ENCODE measurements around the gene MARK2.

Gene MARK2

DNA sequence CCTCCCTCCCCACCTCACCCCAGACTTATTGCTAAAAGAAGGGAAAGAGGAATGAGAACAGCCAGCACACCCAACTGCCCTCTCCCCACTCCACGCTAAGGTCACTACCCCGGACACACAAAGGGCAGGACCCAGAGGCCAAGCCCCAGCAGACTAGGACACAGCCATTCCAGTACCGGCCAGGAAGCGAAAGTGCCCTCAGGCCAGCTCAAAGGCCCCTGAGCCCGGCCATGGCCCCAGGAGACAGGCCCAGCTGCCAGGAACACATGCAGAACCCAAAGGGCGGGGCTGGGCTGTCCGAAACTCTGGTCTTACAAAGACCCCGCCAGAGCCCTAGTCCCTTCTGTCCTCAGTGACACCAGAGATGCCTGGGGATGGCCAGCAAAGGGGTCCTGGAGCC, 72.5 kb downstream of the MARK2 start:
- no peak for DNase-seq

DNA sequence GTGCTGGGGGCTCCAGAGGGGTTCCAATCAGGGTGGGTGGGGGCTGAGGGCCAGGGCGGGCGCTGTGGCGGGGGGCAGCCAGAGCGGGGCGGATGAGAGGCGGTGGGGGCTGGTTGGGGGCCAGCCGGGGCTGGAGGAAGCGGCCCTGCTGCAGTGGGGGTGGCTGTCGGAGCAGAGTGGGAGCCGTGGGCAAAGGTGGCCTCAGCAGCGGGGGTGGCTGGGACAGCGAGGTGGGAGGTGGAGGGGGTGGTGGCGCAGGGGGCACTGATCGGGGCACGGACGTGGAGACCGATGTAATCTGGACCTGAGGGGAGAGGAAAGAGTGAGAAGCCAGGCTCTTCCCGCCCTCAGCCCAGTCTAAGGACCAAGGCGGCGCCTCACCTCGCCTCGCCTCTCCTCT, 73.0 kb downstream of the MARK2 start:
- DNase-seq = no peak

DNA sequence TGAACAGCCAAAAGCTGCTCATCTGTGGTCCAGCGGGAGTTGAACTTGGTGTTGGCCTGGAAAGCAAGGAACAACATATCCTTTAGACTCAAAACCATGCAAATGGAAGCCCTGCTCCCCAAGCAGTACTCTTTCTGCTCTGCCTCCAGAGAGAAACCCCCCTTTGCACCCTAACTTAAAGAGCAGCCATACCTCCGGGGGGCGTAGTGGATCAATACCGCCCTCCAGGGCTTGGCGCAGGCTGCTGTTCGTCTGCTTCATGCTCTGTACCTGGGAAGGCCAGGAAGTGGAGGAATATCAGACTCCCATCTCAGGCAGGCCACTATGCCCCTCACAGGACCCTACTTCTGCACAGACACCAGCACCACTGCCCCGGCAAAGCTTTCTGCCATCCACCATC, 73.8 kb downstream of the MARK2 start:
- no peak for DNase-seq

DNA sequence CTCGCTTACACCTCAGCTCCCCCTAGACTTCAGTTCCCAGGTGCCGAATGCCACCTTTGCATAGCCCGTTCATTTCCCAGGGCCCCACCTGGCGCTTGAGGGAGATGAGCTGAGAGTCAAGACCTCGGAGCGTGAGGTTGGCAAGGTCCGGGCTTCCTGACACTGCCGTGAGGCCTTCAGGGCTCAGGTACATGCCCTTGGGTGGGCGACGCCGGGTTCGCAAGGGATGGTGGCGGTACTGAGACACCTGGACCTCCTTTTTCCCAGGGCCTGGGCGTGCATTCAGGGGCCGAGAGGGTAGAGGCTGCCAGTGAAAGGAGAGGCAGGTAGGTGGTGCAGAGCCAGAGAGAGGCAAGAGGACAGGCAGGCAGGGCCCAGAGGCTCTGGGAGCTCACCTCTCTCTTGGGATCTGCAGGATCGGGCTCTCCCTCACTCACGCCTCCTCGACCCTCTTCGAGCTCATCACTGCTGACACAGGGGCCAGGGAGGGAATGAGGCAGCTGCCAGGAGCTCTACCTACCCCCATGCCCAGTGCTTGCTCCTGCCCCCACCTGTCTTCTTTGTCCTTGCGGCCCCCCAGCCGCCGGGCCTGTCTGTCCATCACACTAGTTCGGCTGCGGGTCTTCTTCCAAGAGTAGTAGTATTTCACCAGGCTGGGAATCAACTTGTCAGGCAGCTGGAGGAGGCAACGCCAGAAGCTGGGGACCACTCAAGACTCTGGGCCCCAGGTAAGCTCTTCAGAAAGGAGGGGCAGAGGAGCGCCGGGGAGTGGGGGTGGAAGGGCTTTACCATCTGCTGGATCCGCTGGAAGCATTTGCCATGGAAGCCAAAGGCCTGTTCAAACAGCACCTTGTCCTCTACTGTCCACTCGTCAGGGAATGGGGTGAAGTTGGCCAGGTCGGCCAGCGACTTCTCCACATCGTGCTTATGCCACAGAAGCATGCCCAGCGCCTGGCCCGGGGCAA, 75.2 kb downstream of the MARK2 start:
- DNase-seq = peak; percentile 38

DNA sequence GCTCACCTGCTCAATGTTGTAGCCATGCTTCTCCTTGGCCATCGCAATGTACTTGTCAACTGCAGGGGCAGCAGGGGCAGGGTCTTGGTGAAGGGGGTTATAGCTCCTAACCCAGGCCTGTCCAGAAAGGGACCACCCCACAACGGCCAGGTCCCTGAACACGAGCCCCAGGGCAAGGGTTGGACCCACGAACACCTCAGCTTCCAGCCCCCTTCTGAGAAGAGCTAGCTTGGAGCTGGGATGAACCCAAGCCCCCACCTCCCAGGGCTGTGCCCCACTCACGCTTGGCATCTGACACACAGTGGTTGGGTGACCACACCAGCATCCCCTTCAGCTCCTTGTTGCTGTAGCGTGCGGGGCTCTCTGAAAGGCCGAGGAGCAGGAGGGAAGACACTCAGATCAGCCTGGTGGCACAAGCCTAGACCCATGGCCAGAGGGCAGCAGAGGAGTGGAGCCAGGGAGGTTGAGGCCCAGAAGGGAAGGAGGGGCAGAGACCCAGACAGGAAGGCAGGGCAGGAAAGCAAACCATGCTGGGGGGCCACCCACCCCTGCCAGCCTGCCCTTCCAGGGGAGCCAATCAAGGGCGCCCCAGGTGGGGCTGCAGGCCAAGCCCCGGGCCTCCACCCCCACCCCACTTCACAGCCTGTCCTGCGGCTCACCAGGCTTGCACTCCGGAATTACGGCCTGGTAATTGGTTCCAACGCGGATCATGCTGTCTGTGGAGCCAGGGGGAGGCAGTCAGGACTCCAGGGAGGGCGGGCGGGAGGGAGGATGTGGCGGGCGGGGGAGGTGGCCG, 76.2 kb downstream of the MARK2 start:
- no peak for DNase-seq

DNA sequence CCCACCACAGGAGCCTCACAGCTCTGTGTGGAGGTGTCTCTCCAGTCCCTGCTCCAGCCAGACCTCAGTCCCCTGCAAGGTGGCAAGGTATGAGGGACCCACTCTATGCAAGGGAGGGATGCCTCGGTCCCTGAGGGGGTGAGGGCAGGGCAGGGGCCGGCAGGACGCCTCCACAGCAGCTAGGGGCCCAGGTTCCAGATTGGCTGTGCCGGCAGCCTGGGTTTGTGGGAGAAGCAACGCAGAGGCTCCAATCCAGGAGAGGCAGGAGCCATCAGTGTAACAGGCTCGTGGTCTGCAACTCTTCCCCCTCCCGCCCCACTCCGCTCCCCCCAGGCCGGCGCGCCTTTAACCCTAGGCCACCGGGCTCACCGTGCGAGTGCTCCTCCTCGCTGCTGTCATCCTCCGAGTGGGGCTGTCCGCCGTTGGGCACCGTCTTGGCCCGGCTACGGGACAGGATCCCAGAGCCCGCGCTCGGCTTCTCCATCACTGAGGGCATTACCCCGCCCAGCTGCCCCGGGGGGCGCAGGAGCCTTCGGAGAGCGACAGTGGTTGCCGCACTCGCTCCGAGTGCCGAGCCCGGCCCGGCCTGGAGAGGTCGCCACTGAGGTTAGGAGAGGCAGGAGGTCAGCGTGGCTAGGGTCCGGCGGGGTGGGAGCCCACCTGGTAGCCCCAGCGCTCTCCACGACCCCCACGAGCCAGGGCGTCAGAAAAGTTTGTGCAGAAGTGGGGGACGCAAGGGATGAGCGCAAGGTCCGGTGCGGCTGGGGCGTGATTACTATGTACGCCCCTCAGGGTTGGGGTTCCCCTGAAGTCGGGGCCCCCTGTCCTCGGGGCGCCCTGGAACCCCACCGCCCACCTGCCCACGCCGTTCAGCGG, 77.3 kb downstream of the MARK2 start:
- DNase-seq = peak; percentile 59

DNA sequence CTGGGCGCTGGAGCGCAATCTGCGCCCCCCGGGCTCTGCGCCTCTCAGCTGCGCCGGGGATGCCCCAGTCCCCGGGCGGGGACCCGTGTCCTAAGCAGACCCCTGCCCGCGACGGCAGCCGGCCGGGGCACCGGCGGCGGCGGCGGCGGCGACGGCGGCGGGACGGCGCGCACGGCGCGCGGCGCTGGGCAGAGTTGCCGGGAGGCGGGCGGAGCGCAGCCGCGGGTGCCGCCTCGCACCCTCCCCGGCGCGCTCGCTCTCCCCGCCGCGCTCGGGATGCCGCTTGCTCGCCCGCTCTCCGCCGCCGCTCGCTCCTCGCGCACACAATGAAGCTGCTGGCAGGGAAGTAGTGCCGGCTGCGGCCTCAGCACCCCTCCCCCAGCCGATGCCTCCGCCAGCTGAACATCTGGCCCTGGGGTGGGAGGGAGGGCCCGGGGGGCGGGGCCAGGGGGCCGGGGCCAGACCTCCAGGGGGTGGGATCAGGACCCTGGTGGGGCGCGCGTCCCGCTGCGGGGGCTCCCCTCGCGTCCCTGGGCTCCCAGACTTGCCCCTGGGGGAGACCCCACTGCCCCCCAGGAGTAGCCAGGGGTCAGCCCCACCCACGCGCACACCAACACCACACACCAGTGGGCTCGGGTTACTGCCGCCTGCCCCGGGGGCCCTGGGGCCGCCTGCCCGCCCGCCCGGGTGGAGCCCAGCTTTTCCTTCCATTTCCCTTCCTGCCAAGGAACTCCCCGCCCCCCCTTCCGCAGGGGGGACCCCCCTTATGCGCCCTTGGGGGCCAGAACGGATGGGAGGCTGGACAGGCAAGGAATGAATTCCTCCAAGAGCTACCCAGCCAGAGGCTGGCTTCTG, 78.2 kb downstream of the MARK2 start, which contains the start of gene RCOR2:
TSS of gene RCOR2 (minus strand) at position 328 of the 855 bp plus-strand sequence. CDS start 708 bp downstream, outside the sequence.
- peak; percentile 84 for DNase-seq

DNA sequence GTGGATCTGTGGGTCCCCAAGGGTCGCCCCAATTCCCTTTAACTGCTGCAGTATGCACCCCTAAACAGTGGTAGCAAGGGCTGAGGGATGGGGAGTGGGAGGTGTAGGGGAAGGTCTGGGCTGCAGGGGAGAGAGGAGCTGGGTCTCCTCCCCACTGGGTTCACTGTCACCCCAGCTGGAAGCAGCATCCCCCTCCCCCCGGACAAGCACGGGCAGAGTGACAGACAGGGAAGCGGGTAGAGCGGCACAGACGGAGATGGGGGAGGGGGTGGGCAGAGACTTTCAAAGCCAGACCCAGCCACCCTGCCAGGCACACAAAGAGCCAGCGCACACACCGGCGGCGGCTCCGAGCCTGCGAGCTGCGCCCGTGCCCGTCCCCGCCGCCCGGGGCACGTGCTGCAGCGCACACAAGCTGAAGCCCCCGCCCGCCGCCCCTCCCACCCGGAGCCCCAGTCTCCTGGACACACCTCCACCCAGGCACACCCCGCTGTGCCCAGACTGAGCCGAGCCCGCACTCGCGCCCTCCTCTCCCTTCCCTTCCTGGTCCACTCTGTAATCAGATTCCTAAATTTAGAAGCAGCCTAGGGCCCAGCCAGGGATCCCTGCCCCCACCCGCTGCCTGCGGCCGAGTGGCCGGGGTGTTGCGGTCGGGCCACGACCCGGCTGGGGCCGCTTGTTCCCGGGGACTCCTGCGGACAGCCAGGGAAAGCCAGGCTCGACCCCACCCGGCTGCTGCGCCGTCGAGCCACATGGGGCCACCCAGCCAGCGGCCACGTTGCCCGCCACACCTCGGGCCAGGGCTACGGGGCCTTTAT, 79.0 kb downstream of the MARK2 start:
- DNase-seq = peak; percentile 96

DNA sequence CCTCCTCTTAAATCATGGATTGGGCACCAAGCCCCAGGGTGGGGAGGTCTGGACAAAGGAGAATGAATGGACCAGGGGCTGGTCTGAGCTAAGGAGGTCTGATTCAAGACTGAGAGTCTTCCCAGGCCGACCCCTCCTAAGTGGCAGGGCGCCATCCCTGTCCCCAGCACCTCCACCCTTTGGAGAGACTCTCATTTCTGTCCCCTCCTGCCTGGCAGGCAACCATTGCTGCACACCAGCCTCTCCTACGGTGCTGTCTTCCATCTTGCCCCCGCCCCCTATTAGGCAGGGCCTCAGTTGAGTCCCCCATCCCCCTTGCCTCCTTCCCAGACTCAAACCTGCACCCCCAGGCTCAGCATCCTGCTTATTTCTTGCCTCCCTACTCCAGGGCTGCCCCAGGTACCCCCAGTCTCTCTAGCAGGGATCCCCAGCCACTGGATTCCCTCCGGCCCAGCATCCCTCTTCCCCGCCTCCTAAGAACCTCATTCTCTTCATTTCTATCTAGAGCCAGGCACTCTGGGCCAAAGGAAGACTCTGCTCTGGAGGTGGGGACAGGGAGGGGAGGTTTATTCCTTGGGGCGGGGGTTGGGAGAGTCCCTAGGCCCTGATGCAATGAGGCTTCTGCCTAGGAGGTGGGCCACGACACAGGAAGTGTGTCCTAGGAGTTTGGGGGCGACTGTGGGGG, 79.7 kb downstream of the MARK2 start:
- DNase-seq = peak; percentile 88

DNA sequence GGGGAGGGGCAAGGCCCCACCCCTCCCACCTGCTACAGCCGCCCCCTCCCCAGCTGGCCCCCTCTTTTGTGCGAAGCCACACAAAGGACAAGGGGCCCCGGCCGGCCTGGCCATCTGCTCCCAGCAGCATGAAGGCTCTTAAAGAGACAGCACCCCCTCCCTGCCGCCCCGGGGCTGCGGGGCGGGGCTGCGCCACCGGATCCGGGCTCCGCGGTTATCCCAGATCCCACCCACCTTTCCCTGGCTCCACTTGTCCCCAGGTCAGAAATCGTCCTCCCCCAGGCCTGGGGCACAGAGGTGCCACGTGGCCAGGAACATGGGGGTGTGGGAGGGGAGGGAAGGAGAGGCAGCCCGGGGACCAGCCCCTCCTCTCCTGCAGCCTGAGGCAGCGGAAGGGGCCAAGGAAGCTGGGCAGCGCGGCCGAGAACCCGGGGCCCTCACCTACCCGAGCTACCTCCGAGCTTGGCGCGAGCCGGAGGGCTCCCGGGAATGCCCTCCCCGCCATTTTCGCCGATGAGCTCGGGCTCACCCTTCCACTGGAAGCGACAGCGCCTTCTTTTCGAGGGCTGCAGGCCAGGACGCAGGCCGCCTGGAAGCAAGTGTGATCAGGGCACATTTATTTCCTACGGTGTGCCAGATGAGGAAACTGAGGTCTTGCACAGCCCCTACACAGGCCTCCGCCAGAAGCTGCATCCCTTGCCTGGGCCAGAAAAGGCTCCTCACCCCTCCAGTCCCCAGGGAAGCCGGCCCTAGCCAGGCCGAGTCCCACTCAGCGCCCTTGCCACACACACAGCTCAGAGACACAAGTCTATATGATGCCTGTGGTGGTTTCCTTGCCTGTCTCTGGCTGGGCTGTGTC, 80.6 kb downstream of the MARK2 start:
- peak; percentile 92 for DNase-seq

DNA sequence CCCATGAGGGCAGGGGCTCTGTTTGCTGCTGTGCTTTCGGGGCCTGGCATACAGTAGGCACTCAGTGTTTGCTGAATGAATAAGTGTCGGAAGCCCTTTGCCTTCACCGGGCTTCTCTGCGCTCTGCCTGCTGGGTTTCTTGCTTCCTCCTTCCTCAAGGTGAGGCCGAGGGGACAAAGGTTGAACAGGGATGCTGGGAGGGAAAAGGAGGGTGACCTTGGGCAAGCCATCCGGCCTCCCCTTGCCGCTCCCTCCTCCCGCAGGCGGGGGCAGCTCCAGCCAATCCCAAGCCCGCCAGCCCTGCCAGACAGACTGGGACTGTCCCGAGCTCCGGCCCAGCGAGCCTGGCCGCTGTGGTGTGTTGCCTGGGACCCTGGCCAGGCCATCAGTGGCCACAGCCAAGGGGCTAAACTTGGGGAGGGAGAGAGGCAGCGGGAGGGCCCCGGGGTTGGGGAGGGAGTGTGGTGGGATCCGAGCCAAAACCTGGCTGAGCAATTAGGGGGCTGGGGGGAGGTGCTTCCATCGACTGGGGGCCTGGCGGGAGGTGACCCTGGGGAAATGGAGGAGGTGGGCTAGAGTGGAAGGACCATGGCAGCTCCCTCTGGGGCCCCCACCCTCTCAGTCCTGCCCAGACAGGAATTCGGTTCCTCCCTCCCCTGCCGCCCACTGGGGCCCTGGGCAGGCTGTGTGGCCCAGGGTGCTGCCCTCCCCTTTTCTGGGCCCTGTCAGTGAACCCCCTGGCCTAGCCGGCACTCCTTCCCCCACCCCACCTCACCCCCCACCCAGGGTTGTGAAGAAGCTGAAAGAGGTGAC, 81.4 kb downstream of the MARK2 start:
- peak; percentile 42 for DNase-seq

DNA sequence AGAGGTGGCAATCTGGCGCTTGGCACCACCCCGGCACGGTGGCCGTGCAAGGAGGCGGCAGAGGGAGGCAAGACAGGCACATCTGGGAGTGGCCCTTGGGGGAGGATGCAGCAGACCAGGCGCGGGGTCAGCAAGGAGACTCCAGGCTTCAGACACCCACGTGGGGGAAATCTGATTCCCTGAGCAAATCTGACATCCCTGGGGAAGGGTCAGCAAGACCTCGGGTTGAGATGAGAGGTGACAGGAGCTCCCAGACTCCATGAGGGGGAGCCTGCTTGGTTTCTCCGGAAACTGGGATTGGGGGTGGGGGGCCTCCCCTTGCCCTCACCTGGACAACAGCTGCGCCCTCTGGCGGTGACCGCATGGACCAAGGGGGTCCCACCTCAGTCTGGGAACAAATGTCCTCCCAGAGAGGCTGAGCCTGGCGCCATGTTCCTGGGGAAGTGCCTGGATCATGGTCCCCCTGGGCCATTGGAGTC, 82.1 kb downstream of the MARK2 start:
- DNase-seq = no peak

DNA sequence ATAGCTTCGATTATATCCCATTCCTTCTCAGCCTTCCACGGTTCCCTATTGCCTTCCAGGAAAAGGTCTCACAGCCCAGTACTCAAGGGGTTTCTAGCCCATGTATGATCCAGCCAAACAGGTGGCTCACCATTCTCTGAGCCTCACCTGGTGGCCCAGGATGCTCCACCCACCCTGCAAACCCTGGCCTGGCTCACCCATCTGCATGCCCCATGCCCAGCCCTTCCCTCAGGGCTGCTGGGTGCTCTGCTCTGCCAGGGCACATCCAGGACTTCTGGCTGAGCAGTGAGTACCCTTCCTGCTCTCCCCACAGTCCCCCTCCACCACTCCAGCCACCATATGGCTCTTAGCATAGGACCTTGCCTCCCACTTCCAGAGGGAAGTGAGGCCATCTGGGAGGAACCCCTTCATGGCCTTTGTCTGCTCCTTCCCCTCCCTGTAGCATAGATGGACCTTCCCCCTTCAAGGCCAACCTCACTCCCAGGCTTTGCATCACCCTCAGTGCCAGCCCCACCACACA, 83.8 kb downstream of the MARK2 start:
- DNase-seq = no peak

DNA sequence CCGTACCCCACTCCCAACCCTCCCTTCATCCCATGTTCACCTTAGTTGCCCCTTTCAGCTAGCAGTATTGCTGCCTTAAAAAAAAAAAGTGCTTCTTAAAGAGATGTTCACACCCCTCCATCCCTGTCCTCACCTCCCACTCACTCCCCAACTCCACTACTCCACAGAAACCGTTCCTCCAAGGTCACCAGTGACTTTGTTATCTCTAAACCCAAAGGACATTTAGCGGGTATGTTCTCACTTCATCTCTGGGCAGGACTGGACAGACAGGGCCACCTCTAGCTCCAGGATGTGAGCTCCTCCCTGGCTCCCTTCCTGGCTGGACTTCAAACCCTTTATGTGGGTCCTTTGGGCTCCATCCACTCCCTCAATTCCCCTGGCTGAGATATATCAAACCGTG, 84.4 kb downstream of the MARK2 start:
- DNase-seq = no peak

DNA sequence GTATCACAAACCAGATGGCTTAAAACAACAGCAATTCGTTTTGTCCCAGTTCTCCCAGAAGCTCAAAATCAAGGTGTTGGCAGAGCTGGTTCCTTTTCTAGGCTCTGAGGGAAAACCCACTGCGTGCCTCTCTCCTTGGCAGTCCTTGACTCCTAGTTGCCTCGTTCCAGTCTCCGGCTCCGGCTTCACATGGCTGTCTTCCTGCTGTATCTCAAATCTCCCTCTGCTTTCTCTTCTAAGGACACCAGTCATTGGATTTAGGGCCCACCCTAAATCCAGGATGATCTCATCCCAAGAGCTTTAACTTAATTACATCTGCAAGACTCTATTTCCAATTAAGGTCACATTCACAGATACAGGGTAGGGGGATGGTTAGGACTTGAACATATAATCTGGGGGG, 90.7 kb downstream of the MARK2 start:
- no peak for DNase-seq

DNA sequence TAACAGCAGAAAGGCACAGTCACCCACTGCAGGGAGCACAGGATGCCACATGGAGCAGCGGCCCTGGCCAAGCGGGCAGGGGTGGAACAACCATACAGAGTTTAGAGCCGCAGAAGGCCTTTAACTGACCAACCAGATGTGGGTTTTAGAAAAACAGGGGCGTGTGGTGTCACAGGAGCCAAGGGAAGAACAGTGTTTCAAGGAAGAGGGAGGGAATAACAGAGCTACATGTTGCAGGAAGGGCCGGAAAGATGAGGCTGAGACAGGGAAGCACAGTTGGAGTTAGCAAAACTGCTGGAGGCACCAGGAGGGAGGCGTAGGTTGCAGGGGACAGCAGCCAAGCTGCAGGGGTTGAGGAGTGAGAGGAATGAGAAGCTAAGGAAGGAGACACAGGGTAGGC, 92.1 kb downstream of the MARK2 start:
- DNase-seq = no peak

DNA sequence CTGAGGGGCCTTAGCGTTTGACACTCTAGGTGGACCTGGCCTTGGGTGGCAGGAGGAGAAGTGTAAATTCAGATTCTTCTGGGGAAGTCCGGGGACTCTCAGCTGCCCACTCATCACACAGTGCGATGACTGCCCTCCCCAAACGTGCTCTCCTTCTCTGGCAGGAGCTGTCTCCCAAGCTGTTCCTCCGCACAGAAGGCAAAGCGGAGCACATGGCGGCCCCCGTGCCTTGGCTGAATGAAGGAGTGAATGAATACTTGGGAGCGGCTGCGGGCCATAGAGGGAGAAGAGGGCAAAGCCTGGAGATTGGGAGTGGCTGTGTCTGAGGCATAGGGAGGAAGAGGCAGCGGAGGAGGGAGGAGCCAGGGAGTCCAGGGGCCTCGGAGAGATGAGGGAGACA, 93.0 kb downstream of the MARK2 start:
- DNase-seq = no peak

DNA sequence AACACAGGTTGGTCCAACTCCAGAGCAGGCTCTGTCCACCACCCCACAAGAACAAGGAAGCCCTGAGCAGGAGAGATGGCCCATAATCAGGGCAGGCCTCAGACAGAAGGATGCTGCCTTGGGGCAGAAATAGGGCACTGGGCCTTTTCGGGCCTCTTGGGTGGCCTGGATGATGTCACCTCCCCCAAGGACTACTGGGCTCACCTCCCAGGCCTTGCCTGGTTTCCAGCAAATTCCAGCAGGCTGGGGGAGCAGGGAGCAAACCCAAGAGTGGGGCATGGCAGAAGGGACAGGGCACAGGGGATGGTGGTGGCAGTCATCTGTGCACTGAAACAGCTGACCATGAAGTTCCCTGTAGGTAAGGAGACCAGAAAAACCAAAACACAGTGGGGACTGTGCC, 94.5 kb downstream of the MARK2 start:
- DNase-seq = no peak

Data from NCI-H2171 treated with DMSO at 0.1 percent for 48 hours (cell line).